ENCODE data around the gene CYP4F22.

- TF ChIP-seq POLR2AphosphoS5 (IDR thresholded peaks at IDR 0.05) (peak in 1 of 4 donors; percentile 12), CTCF (IDR thresholded peaks at IDR 0.05) (no peak), POLR2A (IDR thresholded peaks at IDR 0.05) (no peak)
These were observed 41.2 kb upstream of the CYP4F22 start for GRCh38 chr19:15466851-15467733.
